GM11168 (cell line): ENCODE data around the gene TCTN1.
"Not testable (repeated sequence)": the region's sequence is repeated elsewhere in the genome, so short reads cannot be mapped to it uniquely, and the experiment has no call there.

ENCODE experiments used
- in situ Hi-C: fragments of 300-500 bp; cut with MboI; formaldehyde crosslinking; loops from one replicate; pipeline ENCODE4 v1.12.0; 2022; ENCODE audit warnings: low sequenced_read_pairs; ENCODE audit not compliant: unreplicated experiment

The TCTN1 gene

DNA sequence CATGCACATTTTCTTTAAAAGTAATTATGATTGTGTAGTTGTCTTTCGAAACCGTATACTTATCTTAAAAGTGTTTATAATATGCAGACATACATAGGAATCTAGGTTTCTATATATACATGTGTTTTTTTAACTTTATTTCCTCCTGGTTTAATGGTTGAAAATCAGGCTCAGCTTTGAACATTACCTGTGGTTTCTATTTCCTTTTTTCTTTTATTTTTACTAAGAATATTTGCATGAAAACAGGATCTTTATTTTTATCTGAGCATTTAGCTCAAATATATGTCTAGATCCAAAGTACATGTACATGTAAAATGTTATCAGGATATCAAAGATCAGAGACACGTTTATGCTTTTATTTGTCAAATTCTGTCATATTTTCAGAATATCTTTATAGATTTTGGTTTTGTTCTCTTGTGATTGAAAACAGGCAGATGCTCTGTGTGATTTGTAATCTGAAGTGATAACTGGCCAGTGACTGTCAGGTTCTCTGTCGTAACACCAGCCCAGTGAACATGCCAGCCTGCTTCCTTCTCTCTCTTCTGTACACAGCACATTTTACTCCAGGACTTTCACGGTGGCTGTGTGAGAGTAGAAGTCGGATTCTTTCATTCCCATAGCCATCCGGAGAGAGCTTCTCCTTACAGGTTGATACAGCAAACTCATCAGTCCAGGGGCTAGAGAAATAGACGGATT is 13.7 kb downstream of the TCTN1 start:
- in situ Hi-C loops = no loop called here

DNA sequence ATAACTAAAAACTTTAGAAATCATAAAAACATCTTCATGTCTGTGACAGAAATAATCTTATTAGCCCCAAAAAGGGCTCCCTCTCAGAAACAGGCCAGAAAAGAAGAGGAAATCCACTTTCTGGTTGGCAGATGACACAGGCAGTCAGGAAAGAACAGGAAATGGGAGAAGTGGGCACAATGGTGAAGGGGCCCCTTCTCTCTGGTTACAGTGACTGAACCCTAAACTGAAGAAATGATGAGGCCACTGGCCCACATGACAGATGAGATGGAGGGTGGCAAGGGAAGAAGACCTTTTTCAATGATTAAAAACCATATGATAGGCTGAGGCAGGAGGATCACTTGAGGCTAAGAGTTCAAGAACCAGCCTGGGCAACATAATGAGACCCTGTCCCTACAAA is 21.1 kb downstream of the TCTN1 start:
- in situ Hi-C loops = no loop called here

DNA sequence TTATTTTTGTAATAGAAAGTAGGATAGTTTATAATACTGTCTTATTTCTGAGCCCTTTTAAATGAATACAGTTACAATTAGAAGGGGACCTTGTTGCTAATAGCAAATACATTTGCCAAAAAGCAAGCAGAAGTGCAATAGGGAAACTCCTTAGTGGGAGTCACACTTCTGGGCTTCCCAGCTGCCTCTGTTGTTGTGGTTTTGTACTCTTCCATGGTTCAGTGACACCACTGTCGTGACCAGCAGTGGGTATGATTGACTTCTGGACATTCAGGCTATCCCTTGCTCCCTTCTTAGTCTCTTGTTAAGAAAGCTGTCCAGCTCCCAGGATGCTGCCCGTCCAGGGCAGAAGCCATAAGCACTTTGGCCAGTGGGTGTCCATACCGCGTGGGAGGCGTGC is 22.6 kb downstream of the TCTN1 start:
- in situ Hi-C loops = no loop called here

DNA sequence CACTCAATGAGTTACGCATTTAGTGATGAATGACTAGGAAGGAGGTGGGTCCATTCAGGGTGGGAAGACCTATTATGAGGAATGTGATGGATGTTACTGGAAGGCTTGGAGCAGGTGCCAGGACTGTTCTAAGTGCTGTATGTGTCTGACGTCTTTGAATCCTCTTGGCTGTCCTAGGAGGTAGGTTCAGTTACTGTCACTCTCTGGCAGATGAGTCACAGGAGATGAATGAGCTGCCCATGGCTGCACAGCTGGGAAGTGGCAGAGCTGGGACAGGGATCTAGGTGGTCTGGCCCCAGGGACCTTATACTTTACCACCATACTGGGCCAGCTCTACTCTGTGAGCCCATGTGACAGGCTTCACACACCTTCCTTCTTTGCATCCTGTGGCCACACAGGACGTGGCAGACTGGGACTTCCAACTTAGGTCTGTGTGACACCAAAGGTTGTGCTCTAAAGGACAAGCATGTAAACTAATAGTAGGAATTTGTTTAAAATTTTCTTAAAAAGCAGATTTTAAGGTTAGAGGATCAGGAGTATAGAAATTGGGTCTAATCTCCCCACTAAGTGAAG is 24.0 kb downstream of the TCTN1 start:
- in situ Hi-C loops = no loop called here

DNA sequence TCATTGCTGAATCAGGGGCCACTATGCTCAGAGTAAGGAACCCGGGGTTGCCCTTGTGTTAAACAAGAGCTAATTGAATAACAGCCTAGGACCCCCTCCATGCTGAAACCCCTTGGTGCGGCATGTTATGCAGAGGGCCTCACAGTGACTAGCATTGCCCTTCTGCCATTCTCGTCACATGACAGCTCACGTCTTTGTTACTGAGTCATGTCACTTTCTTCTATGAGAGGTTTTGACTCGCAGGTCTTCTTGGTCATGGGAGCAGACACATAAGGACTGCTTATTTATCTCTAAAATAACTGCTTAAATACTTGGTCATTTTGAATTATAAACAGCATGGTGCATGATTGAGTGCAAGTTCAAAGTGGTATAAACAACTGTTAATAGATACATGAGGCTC is 24.9 kb downstream of the TCTN1 start:
- in situ Hi-C loops = no loop called here

DNA sequence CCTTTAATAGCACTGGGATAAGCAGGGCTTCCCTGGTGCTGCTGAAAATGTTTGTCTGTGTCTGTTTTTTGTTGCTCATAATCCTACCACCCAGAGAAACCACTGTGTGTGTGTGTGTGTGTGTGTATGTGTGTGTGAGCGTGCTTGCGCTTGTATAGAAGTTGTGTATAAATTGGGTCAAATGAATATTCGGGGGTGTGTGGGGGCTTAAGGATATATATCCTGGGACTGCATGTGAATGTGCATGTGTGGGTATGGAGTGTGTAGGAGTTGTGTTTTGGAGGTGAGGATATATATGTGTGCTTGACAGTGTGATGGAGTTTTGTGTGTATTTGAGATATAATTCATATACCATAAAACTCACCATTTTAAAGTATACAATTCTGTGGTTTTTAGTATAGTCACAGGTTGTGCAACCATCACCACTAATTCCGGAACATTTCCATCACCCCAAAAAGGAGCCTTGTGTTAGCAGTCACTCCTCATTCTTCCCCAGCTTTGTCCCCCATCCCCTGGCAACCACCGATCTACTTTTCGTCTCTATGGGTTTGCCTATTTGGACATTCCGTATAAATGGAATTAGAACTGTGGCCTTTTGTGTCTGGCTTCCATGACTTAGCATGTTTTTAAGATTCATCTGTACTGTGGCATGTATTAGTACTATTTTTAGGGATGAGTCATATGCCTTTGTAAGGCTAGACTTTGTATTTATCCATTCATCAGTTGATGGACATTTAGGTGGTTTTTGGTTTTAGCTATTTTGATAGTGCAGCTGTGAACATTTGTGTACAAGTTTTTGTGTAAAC is 25.6 kb downstream of the TCTN1 start:
- in situ Hi-C loops = no loop called here

DNA sequence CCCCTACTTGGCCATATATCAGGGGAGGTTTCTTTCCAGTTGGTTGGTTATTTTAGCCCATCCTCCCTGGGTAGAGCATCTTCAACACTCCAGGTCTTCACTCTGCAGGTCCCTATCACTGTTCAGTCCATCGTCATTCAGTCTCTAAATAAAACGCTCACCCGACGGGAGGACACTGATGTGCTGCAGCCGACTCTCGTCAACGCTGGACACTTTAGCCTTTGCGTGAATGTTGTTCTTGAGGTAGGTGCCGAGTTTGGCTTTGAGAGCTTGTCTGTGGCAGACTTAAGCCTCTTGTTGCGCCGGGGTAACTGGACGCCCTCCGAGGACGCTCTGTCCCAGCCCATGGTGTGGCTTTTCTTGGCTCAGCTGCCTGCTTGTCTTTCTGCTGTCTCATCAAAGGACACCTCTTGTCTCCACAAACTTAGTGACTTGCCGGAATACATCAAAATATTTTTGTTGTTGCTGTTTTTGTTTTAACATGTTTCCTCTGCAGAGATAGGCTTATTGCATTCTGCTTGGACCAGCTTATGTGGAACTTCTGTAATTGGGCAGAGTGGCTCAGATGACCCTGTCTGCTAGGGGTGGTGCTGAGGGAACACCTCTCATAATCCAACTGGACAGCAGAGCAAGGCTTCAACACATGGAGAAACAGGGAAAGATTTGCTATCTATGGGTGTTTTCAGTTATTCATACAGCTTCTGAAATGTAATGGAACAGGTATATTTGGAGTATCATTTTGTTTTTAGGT is 26.5 kb downstream of the TCTN1 start:
- in situ Hi-C loops = no loop called here

DNA sequence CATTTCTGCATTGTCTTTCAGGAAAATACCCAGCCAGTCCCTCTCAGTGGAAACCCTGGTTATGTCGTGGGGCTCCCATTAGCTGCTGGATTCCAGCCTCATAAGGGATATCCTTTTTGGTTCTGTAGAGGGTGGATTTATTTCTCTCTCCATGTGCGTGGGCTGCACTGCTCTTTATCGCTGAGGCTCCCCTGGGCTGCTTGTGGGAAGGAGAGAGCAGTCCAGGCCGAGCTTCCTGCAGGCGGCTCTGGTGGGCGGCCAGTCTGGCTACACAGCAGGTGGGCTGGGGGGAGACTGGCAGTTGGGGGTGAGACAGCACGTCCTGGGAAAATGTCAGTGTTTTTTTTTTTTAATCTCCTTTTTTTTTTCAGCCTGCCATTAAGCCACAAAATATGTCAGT is 27.6 kb downstream of the TCTN1 start:
- in situ Hi-C loops = no loop called here

DNA sequence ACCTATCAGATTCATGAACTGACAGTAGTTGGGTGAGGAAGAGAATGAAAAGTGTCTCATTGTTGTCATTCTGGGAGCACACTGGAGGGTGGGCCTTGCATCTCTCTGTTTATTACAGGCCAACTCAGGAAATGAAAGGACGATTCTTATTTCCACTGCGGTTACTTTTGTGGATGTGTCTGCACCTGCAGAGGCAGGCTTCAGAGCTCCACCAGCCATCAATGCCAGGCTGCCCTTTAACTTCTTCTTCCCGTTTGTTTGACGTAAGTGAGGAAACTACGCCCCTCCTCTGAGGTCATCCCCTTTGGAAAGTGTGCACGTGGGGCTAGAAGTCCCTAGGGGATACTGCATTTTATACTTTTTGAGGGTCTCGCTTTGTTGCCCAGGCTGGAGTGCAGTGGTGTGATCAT is 33.7 kb downstream of the TCTN1 start:
- in situ Hi-C loops = no loop called here

DNA sequence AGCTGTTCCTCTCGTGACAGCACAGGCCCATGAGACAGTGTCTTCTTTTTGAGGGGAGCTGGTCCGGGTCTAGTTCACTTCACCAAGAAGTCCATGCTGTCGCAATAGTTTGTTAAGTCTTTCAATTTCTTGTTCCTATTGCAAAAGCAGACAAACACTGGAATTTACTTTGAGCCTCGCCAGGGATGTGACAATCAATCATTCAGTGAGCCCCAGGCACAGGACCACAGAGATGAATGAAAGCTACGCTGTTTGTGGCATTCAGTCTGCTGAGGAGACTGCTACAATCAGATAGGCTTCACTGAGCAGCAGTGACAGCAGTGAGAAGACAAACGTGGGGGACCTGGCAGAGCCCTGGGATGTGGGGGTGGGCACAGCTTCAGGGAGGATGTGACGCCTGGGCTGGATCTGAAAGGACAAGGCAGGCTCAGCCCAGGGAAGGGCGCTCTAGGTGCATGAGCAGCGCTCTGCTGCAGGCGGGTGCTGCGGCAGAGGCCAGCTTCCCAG is 35.5 kb downstream of the TCTN1 start:
- in situ Hi-C loops = no loop called here

DNA sequence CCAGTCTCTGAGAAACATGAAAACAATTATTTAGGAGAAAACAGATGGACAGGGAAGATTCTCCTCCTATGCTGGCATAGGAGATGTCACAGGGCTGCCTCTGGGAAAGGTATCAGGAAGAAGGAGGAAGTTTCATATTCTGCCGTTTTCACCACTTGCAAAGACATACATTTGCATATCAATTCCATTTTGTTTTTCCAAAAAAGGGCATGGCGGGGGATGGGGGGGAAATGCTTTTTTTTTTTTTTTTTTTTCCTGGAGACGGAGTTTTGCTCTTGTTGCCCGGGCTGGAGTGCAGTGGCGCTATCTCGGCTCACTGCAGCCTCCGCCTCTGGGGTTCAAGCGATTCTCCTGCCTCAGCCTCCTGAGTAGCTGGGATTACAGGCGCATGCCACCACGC is 40.3 kb downstream of the TCTN1 start:
- in situ Hi-C loops = not testable (repeated sequence)

DNA sequence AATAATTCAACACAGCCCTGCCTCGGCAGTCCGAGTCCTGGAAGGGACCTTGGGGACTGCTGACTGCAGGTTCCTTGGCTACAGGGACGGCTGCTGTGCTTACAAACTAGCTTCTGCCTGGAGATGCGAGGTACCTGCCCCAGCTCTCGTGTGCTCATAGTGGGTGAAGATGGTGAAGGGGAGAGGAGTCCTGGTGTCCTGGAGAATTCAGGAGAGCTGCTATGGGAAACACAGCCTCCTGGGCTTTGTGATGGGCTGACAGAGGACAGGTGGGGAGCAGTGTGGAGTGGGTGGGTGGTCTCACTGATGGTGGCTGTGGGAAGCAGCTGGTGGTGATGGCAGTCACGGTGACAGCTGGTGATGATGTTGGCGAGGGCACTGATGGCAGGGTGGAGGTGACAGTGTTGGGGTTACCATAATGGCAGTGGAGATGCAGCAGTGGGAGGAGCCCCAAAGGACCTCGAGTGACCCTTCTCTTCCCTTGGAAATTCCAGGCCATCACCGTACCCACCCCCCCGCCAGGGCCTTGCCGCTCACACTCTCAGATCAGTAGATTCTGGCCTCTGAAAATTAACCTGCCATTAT is 42.2 kb downstream of the TCTN1 start:
- in situ Hi-C loops = no loop called here

DNA sequence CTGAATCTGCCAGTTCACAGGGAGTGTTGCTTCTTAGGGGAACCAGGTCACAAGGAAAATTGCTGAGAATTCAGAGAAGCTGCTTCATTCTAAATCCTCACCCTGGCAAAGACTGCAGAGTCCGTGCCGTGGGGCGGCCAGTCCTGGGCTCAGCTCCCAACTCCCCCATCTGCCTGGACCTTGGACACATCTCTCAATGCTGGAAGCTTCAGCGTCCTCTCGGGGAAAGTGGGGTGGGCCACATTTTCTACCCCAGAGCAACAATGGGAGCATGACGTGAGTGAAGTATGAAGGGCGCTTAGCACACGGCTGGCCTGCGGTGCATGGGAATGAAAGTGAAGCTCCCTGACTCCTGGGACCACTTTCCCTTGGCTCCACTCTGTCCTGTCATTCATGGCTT is 43.8 kb downstream of the TCTN1 start:
- in situ Hi-C loops = no loop called here

DNA sequence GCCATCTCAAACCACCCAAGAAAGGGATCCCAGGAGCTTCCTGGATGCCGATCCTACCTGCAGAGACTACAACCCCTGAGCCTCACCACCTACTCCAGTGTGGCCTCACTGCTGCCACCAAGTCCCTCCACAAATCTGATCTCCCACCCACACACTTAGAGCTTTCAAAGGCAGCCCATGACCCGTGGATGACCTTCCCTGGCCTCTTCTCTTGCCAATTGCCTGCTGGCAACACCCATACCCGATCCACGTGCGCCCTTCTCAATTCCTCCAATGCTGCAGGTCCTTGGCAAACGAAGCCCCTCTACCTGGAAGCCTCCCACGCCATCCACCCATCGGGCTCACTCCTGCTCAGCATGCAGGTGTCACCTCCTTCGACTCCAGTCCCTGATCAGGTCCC is 44.3 kb downstream of the TCTN1 start:
- in situ Hi-C loops = no loop called here

DNA sequence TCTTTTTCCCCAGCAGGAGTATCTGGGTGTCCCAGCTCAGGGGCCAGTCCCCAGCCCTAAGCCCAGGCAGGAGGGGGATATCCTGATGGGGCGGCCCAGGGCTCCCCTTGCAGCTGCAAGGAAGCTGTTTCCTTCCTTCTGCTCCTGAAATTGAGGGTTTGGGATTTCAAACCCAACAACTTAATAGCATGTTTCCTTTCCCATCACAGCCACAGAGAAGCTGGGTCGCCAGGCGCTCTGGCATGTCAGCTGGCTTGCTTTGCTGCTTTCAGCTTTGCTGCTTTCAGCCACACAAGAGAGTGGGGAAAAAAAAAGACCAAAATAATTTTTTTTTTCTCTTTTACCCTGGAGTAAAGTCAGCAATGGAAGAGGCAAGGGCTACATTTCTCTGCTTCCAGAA is 44.9 kb downstream of the TCTN1 start:
- in situ Hi-C loops = no loop called here

DNA sequence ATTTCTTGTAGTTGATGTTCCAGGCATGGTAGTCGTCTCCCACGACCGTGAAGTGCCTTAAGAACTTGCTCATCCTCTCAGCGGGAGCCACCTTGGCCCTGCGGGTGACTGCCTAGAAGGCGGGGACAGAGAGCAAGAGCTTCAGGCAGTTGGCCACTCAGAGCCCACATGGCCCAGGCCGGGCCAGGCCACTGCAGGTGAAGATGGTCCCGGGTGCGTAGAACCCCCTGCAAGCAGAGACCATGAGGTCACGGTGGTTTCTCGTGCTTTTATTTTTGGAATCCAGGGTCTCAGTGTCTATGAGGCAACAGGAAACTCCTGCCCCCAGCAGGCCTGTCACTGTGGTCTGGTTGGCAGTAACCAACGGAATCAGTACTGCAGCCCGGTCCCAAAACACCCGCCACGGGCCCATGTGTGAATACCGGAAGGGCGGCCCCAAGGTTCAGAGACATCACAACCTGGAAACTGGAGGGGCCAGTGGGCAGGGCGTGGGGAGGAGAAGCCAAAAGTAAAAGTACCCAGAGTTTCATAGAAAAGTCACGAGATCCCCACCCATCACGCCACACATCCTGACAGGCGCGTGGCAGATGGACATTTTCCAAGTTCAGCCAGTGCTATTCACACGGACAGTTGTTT is 47.5 kb downstream of the TCTN1 start:
- in situ Hi-C loops = no loop called here

DNA sequence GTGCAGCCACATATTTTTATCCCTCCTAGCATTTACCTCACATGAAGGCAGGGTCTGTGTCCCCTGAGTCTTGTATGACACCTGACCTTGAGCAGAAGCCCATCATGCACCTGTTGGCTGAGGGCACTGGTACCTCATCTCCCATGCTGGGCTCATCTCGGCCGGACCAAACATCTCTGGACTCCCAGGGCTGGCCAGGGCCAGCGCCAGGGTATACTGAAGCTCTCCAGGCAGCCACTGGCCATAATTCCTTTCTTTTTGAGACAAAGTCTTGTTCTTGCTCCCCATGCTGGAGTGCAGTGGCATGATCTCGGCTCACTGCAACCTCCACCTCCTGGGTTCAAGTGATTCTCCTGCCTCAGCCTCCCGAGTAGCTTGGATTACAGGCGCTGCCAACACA is 53.0 kb downstream of the TCTN1 start:
- in situ Hi-C loops = no loop called here

DNA sequence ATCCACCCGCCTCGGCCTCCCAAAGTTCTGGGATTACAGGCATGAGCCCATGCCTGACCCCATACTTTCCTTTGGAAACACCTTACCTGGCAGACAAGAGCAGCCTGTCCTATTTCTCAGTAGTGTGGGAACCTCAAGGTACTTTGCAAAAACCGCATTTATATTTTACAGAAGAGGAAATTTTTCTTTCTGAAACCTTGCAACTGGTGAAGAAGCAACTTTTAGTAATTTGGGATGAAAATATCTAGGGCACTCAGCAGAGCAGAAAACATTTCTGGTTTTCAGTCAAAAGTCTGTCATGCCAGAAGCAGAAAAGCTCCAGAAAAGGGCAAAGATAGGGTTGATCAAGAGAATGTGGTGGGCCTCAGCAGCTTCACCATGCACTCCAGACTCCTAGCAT is 53.7 kb downstream of the TCTN1 start:
- in situ Hi-C loops = no loop called here

DNA sequence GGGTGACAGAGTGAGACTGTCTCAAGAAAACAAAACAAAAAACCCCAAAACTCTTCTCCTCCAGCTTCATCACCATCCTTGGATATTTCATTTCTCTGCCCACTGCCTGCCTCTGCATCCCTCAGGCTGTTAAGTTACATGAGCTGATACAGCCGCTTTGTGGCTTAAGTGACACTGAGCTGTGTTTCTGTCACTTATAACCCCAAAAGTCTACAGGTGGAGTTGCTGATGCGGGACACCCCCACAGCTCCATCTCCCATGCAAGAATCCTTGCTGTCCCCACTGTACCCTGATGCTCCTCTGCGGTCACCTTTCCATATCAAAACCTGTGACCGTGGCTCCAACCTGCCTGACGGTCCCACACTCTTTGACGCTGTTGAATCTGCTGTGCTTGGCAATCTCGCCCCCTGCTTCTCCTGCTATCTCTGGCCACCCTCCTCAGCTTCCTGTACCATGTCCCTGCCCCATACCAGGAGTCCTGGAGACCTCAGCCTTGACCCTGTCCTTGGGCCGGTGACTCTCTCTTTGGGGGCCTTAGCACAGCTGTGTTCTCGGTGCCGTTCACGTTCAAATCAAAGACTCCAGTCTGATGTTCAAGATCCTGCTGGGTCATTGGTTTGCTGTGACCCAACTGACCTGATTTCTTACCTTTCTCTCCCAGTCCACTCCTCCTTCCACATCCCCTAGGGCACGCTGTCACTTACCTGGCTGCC is 54.7 kb downstream of the TCTN1 start:
- in situ Hi-C loops = no loop called here
